Measurements from ENCODE around the gene RIPK3. TPM values are rescaled to one million over a fixed set of nuclear protein-coding genes. Genes with fewer than 3 reads are reported as not detected.

The RIPK3 gene
- total and polyA plus RNA-seq, 2 donors from 2014 or later, result 5.1 to 19.5 TPM

DNA sequence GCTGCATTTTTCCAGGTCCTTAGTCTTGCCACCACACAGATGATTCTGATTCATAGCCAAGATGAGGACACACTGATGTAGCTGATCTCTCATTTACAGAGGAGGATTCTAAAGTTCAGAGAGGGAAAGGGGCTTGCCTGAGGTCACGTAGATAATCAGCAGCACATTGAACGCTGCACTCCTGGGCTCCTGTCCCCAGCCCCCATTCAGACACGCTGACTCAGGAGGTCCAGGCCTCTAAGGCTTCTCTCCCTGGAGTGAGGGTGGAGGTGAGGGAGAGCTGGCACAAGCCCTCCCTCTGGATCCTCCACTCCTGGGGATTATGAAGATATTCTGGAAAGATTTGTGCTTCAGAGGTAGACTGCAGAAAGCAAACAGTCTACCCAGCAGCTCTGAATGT, 38.5 kb upstream of the RIPK3 start:
- Histone ChIP-seq H3K36me3 (ENCODE audit: control insufficient read depth in 2 of 3, insufficient read depth in 3 of 3, low read length in 3 of 3) (peaks cover 0 to 2% (median 0%) of the 10 kb centered on the region in 3 donors), H3K4me3 (ENCODE audit: low read length in 3 of 3) (no peak overlapping the region), H3K9me3 (ENCODE audit: control insufficient read depth in 2 of 3, insufficient read depth in 1 of 3, low read length in 3 of 3) (no peaks in the 10 kb centered on the region), H3K9ac (ENCODE audit: low read length in 3 of 3) (no peak overlapping the region), H3K4me1 (ENCODE audit: control insufficient read depth in 2 of 3, insufficient read depth in 2 of 3, low read depth in 1 of 3, low read length in 3 of 3) (no peaks in the 10 kb centered on the region), H3K27ac (ENCODE audit: low read depth in 2 of 2, low read length in 2 of 2) (no peak overlapping the region), H3K27me3 (ENCODE audit: control insufficient read depth, insufficient read depth, low read length) (no peaks in the 10 kb centered on the region)
- FAIRE-seq (no peak), DNase-seq (no peak)
- intact Hi-C loops (cut with DNase I), result loop anchor here (10.0 kb wide), 1 partner anchor 46 kb away; the partner anchor contains the start of genes CBLN3 and KHNYN
- TF ChIP-seq, protein P1, sequence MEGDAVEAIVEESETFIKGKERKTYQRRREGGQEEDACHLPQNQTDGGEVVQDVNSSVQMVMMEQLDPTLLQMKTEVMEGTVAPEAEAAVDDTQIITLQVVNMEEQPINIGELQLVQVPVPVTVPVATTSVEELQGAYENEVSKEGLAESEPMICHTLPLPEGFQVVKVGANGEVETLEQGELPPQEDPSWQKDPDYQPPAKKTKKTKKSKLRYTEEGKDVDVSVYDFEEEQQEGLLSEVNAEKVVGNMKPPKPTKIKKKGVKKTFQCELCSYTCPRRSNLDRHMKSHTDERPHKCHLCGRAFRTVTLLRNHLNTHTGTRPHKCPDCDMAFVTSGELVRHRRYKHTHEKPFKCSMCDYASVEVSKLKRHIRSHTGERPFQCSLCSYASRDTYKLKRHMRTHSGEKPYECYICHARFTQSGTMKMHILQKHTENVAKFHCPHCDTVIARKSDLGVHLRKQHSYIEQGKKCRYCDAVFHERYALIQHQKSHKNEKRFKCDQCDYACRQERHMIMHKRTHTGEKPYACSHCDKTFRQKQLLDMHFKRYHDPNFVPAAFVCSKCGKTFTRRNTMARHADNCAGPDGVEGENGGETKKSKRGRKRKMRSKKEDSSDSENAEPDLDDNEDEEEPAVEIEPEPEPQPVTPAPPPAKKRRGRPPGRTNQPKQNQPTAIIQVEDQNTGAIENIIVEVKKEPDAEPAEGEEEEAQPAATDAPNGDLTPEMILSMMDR (IDR thresholded peaks at IDR 0.05; ENCODE audit: borderline replicate concordance, extremely low read depth, insufficient read depth), result no peak

GRCh38 chr14:24377657-24378056, 37.9 kb upstream of the RIPK3 start:
- H3K27ac ChIP-seq (ENCODE audit: low read depth in 2 of 2, low read length in 2 of 2), result no peak overlapping the region
- H3K27me3 ChIP-seq (ENCODE audit: control insufficient read depth, insufficient read depth, low read length), result no peaks in the 10 kb centered on the region
- peaks cover 0 to 2% (median 0%) of the 10 kb centered on the region in 3 donors for H3K36me3 ChIP-seq (ENCODE audit: control insufficient read depth in 2 of 3, insufficient read depth in 3 of 3, low read length in 3 of 3)
- H3K4me1 ChIP-seq (ENCODE audit: control insufficient read depth in 2 of 3, insufficient read depth in 2 of 3, low read depth in 1 of 3, low read length in 3 of 3), result no peaks in the 10 kb centered on the region
- intact Hi-C loops (cut with DNase I), result loop anchor here (10.0 kb wide), 1 partner anchor 47 kb away; the partner anchor contains the start of genes CBLN3 and KHNYN
- H3K9me3 ChIP-seq (ENCODE audit: control insufficient read depth in 2 of 3, insufficient read depth in 1 of 3, low read length in 3 of 3), result no peaks in the 10 kb centered on the region
- TF ChIP-seq, protein P1 (IDR thresholded peaks at IDR 0.05; ENCODE audit: borderline replicate concordance, extremely low read depth, insufficient read depth), result no peak
- FAIRE-seq (no peak), DNase-seq (no peak)
- H3K9ac ChIP-seq (ENCODE audit: low read length in 3 of 3), result no peak overlapping the region
- H3K4me3 ChIP-seq (ENCODE audit: low read length in 3 of 3), result no peak overlapping the region

DNA sequence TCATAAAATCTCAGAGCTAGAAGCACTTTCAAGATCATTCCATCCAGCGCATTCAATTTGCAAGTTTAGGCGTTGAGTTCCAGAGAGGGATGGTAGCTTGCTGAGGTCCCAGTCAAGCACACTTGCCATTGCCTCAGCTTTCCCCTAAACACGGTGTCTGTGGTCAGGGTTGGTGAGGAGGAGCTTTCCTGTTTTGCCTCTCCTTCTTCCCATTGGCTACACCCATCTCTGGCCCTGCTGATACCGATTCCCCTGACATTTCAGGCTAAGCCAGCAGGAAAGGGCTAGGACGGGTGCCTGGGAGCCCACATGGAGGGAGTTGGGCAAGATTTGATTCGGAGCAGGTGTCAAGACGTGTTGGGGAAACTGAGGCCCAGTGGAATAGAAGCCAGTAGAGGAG, 37.3 kb upstream of the RIPK3 start:
- peaks cover 0 to 2% (median 0%) of the 10 kb centered on the region in 3 donors for H3K36me3 ChIP-seq (ENCODE audit: control insufficient read depth in 2 of 3, insufficient read depth in 3 of 3, low read length in 3 of 3)
- no peak overlapping the region for H3K4me3 ChIP-seq (ENCODE audit: low read length in 3 of 3)
- TF ChIP-seq, protein P1 (IDR thresholded peaks at IDR 0.05; ENCODE audit: borderline replicate concordance, extremely low read depth, insufficient read depth), result no peak
- no peak for FAIRE-seq
- no peak overlapping the region for H3K27ac ChIP-seq (ENCODE audit: low read depth in 2 of 2, low read length in 2 of 2)
- H3K4me1 ChIP-seq (ENCODE audit: control insufficient read depth in 2 of 3, insufficient read depth in 2 of 3, low read depth in 1 of 3, low read length in 3 of 3), result no peaks in the 10 kb centered on the region
- H3K9me3 ChIP-seq (ENCODE audit: control insufficient read depth in 2 of 3, insufficient read depth in 1 of 3, low read length in 3 of 3), result no peaks in the 10 kb centered on the region
- H3K27me3 ChIP-seq (ENCODE audit: control insufficient read depth, insufficient read depth, low read length), result no peaks in the 10 kb centered on the region
- intact Hi-C loops (cut with DNase I), result loop anchor here (10.0 kb wide), 1 partner anchor 48 kb away; the partner anchor contains the start of genes CBLN3 and KHNYN
- no peak overlapping the region for H3K9ac ChIP-seq (ENCODE audit: low read length in 3 of 3)
- DNase-seq, result no peak

Measured in kidney (tissue), 14 donors.